Stimulated activated CD4-positive, alpha-beta T cell treated with anti-CD3 and anti-CD28 coated beads, Interleukin-2, amount 100 ng/mL, for 24 hours (primary cell): ENCODE measurements around the gene P2RY6.

Source experiments
- DNase-seq, 2 donors: peaks; one replicate each; pipeline ENCODE4 v3.0.0-alpha.2; 2020

The P2RY6 gene

DNA sequence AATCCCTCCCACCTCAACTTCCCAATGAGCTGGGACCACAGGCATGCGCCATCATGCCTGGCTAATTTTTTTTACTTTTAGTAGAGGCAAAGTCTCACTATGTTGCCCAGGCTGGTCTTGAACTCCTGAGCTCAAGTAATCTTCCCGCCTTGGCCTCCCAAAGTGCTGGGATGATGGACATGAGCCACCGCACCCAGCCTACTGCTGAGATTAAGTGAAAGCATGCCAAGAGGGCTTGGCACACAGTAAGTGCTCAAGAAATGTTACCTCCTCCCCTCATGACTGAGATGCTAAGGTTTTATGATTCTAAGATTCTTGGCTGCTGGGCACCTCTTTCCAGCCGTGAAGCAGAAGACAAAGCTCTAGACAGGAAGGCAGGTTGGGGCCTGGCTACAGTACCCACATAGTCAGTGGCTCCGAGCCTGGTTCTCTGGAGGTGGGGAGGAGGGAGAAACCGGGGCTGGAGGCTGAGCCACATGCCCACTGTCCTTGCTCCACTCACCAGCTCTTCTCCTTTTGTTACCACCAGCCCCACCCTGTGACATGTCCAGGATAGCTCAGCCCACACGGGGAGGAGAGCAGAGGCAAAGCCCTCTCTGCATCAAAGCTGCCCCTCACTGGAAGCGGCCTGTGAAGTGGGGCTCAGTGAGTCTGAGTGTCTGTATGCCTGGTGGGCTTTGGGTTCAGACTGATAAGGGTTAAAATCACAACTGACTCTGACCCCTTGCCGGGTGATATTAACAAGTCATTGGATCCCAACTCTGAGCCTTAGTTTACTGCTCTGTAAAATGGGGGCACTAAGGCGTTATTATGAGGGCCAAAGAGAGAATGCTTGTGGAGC, 48.8 kb downstream of the P2RY6 start:
- no peak for DNase-seq

DNA sequence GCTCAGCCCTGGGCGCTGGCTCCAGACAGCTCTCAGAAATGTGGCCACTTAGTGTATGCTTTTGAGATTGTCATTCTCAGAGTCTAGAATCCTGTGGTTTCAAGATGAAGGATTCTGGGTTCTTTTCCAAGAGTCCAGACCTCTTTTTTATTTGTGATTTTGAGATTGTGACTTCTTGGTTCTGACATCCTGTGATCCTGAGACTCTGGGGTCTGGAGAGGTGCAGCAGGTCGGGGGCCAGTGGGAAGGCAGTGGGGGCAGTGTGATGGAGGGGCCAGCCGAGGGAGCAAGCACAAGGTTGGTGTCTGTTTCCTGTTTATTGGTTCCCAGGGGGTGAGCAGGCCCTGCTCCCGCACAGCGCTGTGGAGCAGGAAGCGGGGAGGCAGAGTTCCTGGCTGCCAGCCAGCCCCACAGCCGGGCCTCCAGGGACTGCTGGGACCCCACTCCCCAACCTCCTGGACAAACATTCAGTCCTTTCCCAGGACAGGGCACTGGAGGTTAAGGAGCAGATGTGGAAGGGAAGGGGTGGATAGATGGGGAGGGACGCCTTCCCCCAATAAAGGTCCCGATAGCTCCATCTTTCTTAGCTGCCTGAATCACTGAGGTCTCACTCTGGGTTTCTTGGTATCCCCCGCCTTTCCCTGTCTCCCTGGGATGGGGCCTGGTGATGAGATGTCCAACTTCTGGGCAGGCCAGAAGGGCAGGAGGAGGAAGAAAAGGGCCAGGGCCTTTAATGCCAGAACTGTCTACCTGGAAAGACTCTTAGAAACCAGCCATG, 49.7 kb downstream of the P2RY6 start:
- no peak for DNase-seq

DNA sequence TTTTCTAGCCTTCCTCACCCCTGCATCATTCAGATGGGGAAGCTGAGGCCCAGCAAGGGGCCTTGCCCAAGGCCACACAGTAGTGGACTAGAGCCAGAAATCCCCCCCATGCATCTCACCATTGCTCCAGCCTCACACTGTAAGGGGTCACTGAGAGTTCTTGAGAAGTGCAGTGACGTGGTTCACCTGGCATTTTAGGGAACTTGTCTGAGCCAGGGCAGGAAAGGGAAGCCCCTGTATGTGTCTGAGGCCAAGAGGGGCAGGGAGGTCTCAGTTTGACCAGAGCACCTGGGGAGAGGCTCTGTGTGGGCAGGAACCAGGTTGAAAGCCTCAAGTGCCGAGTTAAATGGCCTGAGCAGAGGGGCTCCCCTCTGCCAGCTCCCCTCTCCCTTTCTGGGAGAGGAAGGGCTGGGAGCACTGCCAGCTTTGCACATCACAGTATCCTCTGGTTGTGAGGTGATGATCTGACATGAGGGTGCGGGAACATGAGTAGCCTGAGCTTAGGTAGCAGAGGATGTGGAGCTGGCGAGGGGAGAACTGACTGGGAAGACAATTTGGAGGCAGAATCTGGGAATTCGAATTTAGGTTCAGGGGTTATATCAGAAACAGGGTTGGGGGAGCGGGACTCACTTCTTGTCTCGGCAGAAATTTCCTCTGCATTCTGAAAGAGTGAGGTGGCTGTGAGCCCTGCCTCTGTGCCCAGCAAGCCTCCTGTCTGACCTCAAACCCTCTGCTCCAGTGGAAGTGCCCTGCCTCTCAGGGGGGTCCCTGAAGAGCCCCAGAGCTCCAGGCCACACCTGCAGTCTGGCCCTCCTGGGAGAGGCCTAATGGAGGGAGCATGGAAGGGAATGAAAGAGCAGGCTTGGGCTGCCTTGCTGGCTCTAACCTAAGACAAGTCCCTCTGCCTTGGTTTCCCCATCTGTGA, 50.5 kb downstream of the P2RY6 start:
- DNase-seq, result no peak

DNA sequence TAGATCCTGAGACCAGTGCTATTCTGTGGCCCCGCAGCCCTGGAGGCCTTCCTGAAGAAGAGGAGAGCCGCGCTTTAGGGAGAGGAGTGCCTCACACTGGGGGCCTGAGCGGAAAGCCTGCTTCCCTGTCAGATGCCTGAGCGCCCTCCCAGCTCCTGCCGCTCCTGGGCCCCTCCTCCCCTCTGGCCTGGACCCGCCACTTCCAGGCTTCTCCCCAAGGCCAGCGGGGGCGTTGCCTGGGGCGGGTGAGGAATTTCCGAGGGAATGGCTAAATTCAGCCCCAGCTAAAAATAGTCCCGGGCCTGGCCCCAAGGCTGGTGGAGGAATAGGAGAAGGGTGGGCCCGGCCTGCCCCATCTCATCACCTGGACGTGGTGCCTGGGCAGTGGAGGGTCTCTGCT, 51.3 kb downstream of the P2RY6 start:
- DNase-seq, result no peak

DNA sequence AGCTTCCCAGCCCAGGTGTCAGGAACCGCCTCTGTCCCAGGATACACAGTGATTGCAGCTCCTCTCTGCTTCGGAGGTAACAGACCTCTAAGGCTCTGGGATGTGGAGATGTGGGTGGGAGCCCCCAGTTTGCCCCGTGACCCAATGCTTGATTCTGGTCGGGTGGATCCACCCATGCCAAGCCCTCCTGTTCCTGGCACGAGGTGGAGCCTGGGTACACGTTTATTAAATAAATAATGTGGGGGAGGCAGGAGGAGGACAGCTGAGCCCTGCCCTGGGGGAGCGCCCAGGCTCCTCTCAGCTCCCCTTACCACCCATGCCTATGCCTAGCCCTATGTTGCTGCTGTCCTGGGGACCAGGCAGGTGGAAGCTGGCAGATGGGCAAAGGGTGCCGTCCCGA, 52.0 kb downstream of the P2RY6 start:
- DNase-seq, result no peak

DNA sequence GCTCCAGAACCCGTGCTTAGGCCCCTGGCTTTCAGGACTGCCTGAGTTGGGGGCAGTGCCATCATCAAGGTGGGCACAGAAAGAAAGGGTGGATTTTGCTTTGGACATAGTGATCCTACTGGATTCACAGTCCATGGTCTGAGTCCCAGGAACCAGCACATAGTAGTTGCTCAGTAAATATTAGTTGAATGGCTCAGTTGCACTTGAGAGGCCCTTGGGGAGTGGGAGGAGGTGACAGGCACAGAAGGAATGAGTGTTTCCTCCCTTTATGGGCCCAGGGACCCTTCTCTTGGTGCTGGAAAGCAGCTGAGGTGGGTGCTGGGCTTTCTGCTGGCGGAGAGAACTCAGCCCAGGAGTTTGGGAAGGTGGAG, 52.5 kb downstream of the P2RY6 start:
- DNase-seq, result no peak

DNA sequence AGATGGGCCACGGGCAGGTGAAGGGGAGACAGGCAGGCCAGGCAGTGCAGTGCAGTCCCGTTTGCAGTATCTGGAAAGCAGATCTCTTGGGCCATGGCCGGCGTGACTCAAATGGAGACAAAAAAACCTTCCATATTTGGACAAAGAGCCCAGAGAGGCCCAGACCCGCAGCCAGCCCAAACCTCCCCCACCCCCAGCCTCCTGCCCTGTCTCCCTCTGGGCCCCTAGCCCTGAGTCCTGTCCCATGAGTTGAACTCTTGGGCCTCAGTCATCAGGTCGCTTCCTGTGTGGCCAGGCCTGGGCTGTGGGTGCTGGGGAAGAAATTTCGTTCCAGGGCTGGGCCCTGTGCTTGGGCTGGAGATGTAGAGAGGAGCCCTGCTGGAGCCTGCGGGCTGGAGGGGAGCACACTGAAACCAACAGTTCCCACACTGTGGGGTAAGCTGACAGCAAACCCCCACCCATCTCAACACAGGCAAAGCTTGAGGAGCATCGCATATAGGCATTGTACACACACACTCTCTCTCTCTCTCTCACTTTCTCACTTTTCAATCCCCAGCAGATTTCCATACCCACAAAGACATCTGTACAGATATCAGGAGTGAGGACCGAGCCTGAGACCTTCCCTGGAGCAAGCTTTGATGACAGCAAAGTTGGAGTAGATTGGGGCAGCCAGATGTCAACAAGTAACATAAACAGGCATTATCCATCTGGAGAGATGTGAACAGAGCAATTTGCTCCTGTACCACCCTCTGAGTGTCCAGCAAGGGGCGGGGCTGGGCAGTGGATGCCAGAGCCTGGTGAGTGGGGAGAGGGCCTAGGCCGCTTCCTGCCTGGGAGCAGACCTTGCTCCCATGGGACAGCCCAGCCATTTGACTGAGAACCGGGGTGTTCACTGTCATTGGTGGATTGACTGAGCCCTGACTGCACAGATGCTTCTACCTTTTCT, 53.2 kb downstream of the P2RY6 start:
- DNase-seq, result no peak

DNA sequence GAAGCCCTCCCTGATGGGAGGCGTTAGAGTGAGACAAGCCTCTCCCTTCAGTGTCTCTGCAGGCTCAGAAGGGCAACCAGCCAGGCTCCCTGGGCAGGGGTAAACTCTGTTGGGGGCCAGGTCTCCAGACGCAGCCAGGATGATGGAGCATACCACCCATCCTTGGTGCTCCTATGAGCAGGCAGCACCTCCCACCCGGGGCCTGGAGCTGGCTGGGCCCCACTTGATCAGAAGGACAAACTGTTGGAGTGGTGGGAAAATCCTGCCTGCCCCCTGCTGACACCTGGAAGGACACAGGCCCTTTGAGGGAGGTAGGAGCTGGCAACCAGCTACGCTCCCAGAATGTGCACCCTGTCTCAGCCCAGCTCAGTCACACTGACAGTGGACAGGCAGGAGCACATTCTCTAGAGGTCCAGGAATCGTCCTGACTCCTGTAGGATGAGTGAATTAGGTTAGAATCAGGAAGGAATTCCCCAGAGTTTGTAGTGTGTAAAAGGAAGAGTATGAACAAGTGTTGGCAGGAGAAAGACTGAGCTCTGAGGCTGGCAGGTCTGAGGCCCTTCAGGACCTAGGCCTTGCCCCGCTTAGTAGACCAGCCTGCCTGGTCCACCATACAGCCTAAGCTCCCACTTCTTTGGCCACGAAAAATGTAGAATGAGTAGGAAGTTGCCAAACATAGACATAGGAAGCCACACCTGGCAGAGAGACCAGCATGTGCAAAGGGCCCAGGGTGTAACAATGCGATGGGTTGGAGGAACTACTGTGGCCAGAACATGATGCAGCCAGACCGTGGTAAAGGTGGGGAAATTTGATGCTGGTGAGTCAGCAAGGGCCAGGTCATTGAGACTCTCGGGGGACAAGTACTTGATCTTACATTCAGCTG, 55.0 kb downstream of the P2RY6 start:
- no peak for DNase-seq

DNA sequence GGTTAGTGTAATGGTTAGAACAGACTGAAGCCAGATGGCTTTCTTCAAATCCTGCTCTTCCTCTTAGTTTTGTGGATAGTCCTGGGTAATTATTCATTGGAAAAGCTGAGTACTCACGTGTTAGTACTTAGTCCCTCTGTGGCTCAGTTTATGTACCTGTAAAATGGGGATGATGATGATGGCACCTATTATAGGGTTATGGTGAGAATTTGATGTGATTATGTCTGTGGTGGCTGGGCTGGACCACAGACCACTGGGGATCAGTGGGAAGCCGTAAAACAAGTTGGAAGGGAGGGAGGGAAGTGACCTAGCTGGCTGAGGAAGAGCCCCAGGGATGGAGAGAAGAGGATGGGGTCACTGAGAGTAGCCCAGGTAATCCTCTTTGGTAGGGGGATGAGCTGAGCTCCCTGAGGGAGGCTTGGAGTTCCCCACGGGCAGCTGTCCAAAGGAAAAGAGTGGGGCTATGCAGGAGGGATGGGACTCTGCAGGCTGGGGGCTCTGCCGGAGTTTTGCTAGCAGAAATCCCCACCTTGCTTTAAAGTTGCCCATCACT, 55.8 kb downstream of the P2RY6 start:
- no peak for DNase-seq

DNA sequence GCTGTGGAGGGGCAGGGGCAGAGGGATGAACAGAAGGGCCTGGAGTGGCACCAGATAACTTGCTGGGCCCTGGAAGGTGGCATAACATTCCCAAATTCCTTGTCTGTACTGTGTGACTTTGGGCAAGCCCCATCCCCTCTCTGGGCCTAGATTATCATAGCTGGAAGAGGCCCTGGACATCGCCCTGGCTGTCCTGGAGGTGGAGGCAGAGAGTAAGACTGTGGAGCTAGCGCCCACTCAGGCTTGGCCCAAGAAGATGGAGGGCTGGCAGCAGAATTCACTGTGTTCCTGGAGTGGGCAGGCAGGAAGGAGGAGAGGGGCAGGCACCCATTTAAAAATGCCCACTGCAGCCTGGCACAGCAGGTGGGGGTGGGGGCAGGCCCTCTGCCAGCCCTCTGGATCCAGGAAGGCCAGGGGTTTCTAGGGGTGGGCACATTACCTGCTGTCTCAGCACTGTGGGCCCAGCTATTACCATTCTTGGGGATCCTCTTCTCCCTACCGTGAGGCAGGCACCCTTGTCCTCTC, 58.5 kb downstream of the P2RY6 start:
- no peak for DNase-seq

DNA sequence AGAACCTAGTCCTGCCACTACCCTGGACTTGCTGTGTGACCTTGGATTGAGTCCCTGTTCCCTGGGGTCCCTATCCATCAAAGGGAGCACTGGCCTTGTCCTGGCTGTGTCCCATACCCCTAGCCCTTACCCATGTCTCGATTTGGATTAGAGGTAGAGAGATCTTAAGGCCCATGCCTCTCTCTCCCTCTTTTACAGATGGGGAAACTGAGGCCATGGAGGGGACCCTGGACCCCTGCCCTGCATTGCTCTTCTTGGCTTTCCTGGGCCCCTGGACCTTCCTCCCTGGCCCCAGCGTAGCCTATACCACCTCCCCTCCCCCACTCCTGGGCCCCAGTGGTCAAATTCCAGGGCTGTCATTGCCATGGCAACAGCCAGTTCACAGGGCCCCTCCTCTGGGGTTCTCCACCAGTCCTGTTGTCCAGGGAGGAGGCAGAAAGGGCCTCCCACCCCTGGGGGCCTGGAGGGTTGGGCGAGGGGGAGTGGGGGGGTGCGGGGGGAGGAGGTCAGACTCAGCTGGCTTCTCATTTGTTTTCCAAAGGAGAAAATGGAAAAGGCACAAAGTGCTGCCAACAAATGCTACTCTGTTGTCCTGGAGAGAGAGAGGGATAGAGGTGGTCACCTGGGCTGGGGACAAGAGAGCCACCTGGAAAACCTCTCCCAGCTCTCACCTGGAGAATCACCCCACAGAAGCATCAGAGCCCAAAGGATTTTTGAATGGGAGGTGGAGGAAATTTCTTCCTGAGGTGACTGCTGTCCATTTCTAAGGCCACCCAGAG, 59.2 kb downstream of the P2RY6 start:
- DNase-seq, result no peak

DNA sequence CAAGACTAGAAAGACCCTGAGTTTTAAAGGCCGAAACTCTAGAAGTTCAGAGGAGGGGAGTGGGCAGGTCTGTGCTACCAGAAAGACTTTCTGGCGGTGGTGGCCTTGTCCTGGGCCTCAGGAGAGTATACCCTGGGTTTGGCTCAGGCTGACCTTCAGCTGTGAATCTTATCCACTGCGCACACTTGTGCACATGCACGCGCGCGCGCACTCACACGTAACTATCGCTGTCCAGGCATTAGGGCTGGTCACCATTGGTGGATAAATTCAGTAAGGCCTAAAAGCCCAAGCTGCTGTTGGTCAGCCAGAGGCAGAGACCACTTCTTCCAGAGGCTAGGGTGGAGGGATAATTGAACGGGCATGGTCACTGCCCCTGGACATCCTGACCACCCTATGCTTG, 61.0 kb downstream of the P2RY6 start:
- DNase-seq, result no peak

DNA sequence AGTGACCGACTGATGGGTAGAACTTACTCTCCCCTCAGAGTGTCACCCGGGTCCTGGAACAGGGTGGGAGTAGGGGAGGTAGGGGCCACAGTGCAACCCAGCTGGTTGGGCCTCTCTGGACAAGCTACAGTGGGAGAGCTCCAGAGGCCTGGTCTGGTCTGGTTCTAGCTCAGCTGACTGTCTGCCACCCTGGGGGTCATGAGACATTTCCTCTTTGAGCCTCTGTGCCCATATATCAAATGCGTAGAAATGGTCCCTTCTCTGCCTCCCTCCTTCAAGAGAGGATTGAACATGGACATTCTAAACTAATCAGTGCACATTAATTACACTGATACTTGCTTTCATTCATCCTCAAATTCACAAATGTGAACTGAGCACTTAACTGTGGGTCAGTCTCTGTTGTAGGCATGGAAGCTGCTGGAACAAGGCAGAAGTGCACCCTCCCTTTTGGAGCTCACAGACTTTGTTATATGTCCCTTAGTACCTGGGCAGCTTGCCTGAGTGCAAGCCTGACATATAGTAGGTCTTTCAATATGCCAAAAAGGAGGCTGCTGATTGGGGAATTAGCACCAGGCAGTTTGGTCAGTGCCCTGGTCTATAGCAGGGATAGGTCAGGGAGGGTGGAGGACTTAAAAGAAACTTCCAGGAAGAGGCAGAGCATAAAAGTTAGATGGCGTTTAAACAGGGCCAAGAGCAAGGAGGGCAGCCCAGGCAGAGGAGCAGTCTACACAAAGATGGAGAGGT, 61.7 kb downstream of the P2RY6 start:
- DNase-seq, result no peak

DNA sequence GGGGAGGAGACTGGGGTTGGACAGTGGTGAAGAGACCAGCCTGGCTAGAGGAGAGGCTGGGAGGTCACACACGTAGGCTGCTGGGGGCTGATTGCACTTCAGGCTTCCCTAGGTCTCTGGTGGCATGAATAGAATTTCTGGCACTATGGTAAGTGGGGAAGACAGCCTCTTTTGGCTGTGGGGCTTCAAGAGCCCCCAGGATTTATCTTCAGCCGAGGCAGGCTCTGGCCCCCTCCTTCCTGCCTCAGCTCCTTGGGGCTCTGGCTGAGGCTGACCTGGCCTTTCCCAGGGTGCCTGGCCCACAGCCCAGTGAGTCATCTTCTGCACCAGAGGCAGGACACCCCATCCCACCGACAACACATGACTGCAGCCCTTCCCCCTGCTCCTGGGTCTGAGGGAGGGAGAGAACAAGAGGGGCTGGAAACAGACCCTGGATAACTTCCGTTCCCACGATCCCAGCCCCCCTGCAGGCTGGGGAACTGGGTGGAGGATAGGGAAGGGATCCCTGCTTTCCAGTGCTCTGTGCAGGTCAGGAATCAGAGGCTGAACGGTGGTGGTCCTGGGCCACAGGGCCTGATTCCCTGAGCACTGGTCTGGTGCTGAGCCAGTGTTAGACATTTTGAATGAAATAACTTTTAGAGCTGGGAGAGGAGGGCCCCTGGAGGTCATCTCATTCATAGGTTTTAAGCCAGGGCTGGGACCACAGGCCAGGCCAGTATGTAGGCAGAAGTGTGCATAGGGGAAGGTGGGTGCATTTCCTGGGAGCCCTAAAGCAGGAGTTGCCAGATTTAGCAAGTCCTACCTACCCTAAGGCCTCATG, 62.5 kb downstream of the P2RY6 start:
- DNase-seq, result no peak

DNA sequence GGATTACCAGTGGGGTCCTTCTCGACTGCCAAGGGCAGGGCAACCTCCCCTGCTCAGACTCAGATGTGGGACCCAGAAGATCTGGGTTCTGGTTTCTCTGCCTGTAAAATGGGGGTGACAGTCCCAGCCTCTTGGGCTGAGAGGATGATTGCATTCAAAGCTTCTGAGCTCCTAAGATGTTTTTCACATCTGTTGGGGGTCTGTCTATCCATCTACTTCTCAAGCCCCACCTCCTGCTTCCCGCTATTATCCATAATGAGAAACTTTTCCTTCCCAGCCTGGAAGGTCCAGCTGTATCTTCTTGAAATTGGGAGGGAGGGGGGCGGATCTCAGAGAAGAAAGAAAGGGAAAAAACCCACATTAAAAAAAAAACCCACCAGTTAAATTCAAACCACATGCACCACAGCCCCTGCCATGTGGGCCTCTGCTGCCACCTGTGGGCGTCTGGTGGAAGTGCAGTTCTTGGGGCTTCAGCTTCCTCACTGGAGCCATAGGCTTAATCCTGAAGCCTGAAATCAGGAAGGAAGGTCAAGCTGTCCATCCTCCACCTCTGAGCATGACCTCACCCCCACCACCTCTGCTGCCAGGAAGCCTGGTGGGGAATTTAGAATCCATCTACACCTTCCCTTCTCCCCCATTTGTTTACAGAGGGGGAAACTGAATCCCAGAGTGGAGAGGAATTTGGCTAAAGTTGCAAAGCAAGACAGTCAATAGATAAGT, 63.2 kb downstream of the P2RY6 start:
- DNase-seq, result peak; percentile 85 to 87

DNA sequence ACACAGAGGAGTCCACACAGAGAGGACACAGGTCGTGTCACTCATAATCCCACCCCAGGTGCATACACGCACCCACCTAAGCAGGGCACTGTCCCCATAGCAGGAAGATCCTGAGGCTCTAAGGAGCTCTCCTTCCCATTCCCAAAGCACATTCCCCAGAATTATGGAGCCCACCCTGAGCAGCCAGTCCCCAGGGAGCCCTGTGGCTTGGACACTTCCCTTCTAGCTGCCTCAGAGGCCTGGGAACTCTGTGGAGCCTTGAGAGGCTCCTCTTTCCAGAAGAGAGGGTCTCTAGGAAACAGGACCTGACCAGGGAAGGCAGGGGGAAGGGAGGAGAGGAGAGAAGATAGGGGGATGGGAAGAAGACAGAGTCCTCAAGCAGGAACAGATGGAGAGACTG, 65.7 kb downstream of the P2RY6 start:
- DNase-seq, result no peak

DNA sequence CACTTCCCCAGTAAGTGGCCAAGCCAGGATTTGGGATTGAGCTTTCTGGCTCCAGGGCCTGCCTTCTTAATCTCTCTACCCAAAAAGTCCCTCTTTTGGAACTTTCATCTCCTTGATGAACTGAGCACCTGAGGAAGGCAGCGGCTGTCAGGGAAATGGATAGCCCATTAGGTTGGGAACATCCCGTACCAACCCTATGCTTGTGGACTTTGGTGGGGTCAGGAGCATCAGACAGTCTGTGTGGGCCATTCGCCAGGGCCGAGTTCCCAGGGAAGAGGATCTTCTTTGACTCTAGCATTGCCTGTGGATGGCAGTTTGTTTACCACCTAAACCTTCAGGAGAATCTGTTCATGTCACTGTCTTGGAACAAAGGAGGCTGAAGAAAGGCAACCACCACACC, 66.1 kb downstream of the P2RY6 start:
- no peak for DNase-seq
